D721Med (cell line): ENCODE results near the gene ROR1.
"Not testable (repeated sequence)": the region's sequence is repeated elsewhere in the genome, so short reads cannot be mapped to it uniquely, and the experiment has no call there.

Experiments used
- DNase-seq: peaks from one replicate; pipeline ENCODE4 v3.0.0; 2011; ENCODE audit warnings: low spot score; ENCODE audit not compliant: insufficient read length
- FAIRE-seq: peaks from 2 replicates; lab custom pipeline; 2011; peaks lifted over from hg19 to GRCh38; lab: Jason Lieb, UNC
- TF ChIP-seq, protein P1 (sequence below): IDR thresholded peaks from 2 replicates; pipeline ENCODE4 v1.5.1; 2012; ENCODE audit warnings: mild to moderate bottlenecking, control low read depth; ENCODE audit not compliant: insufficient read depth; ENCODE audit errors: missing control alignments

The ROR1 gene

DNA sequence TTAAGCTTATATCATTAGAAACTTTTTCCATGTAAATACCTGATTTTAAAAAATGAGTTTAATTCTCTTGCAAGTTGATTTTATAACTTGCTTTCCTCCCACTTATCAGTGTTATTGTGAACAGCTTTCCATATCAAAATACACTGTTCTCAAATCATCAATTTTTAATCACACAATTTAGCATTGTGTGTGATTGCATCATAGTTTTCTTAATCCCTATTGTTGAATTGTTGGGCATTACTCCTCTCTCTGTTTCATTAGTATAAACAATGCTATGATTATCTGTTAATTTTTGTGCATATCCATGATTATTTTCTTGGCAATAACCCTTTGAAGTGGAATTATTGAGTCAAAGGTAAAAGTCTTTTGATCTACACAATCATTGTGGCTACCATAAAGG lies 48.7 kb downstream of the ROR1 start:
- DNase-seq (no peak), FAIRE-seq (no peak)
- TF ChIP-seq, protein P1, sequence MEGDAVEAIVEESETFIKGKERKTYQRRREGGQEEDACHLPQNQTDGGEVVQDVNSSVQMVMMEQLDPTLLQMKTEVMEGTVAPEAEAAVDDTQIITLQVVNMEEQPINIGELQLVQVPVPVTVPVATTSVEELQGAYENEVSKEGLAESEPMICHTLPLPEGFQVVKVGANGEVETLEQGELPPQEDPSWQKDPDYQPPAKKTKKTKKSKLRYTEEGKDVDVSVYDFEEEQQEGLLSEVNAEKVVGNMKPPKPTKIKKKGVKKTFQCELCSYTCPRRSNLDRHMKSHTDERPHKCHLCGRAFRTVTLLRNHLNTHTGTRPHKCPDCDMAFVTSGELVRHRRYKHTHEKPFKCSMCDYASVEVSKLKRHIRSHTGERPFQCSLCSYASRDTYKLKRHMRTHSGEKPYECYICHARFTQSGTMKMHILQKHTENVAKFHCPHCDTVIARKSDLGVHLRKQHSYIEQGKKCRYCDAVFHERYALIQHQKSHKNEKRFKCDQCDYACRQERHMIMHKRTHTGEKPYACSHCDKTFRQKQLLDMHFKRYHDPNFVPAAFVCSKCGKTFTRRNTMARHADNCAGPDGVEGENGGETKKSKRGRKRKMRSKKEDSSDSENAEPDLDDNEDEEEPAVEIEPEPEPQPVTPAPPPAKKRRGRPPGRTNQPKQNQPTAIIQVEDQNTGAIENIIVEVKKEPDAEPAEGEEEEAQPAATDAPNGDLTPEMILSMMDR = no peak

DNA sequence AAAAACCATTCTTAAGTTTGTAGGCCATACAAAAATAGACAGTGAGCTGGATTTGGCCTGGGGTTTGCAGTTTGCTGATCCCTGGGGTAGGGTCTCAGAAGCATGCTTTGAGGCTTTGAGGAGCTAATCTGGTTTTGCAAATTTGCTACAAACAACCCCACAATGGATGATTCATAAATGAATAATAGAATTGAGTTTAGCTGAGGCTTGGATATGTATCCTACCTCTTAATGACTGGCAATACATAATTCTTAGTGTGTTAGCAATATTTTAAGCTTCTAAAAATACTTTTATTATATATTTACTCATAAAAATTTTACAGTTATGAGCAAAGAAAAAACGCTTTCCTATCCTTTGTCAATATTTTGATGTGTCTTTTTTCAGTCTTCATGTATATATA lies 50.6 kb downstream of the ROR1 start:
- DNase-seq (no peak), FAIRE-seq (no peak)
- TF ChIP-seq, protein P1 = no peak

DNA sequence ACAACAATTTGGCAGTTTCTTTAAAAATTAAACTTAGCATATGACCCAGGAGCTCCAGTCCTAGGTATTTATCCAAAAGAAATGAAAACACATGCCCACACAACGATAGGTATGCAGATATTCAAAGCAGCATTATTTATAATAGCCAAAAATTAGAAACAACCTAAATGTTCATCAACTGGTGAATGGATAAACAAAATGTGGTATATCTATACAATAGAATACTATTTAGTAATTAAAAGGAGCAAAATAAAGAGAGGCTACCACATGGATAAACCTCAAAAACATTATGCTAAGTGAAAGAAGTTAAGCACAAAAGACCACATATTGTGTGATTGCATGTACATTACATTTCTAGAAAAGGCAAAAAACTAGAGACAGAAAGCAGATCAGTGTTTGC lies 51.3 kb downstream of the ROR1 start:
- TF ChIP-seq, protein P1 = no peak
- no peak for FAIRE-seq
- no peak for DNase-seq

DNA sequence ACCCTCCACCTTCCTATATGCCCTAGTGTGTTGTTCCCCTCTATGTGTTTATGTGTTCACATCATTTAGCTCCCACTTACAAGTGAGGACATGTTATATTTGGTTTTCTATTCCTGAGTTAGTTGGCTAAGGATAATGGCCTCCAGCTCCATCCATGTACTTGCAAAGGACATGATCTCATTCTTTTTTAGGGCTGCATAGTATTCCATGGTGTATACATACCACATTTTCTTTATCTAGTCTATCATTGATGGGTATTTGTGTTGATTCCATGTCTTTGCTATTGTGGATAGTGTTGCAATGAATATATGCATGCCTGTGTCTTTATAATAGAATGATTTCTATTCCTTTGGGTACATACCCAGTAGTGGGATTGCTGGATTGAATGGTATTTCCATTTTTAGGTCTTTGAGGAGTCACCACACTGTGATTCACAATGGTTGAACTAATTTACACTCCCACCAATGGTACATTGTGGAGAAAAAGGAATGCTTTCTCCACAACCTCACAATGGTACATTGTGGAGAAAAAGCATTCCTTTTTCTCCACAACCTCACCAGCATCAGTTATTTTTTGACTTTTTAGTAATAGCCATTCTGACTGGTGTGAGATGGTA lies 52.5 kb downstream of the ROR1 start:
- not testable (repeated sequence) for FAIRE-seq, DNase-seq

DNA sequence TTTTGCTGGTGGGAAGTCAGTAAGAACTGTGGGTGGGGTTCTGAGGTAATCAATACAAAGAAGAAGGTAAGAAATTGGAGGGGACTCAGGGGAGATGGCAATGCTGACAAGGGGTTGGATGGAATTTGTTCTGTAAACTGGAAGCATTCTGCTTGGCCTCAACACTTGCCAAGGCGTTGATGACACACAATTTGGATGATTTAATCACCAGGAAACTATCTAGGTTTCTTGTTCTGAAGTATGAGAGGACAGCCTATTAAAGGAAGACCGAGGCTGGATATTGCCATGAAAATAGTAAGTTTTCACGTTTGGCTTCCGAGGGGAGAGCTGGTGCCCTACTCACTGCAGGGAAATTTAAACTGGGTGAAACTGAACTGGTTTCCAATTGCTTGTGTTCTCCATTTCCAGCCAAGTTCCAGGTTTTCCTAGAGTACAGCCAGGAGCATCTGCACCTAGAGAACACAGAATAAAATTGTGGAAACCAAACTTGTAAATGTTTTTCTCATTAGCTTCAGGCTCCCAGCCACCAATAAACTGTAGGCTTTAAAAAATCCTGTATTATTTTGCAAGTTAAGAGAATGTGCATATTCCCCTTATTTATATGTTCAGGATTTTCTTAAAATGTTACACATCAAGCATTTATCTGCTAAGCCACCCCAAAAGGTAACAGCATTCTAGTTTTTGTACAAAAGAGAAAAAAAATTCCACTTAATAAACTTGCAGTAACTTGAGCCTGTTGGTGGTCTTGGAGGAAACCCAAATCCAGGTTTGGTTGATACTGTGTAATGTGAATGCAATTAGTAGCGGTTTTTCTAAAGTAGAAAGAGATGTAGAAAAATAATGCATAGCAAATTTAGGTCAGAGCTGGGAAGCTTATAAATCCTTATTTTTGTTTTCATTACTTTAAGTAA lies 53.8 kb downstream of the ROR1 start:
- FAIRE-seq = no peak
- TF ChIP-seq, protein P1 = no peak
- DNase-seq = no peak

DNA sequence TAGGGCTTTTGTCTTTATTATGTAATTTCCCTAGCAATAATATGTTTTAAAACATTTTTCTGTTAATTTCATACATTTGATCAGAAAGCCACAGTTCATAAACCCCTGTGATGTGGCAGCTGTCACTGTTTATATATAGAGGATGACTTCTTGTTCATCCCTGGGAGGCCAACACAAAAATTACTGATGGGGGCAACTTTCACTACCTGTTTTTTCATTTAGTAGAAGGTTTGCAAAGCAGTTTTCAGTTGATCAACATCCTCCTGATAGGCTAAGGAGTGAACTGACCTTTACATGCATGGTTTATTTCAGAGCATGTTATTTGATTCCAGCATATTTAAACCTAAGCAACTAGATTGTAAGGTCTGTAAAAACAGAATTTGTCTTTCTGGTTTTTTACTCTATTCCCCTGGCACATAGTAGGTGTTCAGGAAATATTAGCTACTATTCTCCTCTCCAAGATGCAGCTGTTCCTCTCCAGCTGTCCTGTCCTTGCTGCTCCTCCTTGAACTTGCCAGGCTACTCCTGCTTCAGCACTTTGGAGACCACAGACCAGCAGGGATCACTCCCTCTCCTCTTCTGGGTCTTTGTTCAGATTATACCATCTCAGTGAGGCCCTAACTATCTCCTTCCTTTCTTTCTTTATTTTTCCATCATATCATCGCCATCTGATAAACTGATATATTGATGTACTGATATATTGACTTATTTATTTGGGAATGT lies 54.7 kb downstream of the ROR1 start:
- TF ChIP-seq, protein P1 = no peak
- DNase-seq (no peak), FAIRE-seq (no peak)

DNA sequence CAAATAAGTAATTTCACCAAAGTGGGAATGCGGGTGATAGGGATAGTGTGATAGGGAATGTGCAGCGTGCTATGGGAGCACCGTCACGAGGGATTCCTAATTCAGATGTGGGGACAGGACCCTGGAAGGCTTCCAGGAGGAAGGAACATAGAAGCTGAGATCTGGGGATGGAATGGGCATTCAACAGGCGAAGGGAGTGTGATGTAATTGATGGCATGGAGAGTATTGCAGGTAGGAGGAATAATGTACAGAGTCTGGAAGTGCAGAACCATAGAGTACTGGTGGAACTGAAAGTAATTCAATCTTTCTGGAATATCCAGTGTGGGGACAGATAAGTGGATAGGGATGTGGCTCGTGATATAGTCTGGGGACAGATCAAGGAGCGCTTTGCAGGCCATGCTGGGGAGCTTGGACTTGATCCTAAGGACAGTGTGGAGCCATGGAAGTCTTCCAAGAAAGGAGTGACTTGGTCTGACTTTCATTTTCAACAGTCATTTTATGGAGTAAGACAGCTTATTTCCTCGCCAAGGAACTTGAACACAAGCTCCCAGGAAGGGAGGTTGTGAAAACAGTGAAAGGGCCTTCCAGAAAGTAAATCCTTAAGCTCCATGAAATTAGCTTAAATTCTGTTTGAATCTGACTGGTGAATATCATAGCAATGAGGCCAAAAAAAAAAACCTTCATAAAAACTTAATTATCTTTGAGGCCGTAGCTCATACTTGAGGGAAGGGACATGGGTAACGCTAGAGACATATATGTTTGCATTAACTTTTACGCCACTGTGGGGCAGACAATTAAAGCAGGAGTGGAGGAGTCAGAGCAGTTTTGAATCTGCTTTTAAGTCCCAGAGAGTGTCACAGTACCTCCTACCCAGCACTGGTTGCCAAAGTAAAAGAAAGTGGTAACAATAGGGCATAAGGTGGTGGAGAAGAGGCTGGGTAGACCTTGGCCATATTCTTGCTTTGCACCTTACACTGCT lies 55.8 kb downstream of the ROR1 start:
- DNase-seq = no peak
- TF ChIP-seq, protein P1 = no peak
- no peak for FAIRE-seq
